HG03354 (cell line): Measurements from ENCODE around the gene SECTM1.

Source experiments
- ATAC-seq: cut with Tn5 transposase; IDR thresholded peaks from one replicate; pipeline ENCODE4 v1.9.1; 2021; ENCODE audit warnings: mild to moderate bottlenecking; ENCODE audit not compliant: unreplicated experiment, poor library complexity, severe bottlenecking

Gene SECTM1

DNA sequence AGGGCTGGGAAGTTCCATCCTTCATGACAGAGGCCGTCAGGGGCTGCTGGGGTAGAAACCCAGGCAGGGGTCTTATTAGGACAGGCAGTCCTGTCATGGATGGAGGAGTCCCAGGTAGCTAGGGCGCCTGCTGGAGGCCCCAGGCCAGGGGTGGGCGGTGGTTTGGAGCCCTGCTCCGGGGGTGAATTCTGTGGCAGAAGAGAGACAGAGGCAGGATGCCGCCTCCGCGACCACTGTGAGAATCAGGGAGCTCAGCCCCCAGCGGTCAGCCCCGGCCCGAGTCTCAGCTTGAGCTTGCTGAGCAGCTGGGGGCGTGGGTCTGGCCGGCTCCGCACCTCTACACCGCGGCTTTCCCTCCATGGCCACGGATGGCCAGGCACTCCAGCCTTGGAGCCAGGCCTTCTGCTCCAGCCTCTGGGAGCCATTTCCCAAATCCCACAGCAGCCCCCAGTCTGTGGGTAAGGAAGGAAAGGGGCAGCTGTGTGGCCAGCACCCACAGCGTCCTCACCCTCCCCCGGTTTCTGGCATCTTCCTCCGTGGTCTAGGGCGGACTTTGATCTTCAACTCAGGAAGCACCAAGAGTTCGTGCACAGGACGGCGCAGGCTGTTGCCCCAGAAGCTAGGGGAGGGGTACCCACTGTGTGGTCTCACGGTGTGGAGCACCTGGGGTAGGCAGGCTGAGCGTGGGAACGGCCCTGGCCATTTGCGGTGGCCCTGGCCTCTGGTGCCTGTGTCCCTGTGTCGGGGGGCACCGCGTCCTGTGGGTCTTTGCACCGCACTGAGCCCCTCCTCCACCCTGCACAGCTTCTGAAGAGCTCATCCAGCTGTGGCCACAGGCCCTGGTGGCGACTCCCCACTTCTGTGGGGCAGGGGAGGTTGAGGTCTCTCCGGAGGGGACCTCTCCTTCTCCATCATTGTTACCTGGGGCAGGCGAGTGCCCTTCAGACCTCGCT lies 30.3 kb downstream of the SECTM1 start:
- ATAC-seq = no peak

DNA sequence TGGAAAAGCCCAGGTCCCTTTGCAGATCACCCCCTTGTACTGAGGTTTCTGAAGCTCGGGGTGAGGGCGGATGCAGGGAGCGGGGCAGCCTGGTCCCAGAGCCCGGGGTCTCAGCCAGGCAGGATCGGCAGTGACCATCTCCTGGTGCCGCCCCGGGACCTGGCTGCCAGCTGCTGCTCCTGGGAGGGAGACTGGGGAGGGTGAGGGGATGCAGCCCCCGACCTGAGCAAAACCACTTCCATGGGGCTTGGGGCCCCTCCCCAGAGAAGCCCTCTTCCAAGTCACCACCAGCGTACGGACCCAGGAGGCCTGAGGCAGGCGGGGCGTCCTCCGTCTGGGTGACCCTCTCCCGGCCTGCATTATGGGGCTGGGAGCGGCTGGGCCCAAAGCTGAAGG lies 31.0 kb downstream of the SECTM1 start:
- no peak for ATAC-seq

DNA sequence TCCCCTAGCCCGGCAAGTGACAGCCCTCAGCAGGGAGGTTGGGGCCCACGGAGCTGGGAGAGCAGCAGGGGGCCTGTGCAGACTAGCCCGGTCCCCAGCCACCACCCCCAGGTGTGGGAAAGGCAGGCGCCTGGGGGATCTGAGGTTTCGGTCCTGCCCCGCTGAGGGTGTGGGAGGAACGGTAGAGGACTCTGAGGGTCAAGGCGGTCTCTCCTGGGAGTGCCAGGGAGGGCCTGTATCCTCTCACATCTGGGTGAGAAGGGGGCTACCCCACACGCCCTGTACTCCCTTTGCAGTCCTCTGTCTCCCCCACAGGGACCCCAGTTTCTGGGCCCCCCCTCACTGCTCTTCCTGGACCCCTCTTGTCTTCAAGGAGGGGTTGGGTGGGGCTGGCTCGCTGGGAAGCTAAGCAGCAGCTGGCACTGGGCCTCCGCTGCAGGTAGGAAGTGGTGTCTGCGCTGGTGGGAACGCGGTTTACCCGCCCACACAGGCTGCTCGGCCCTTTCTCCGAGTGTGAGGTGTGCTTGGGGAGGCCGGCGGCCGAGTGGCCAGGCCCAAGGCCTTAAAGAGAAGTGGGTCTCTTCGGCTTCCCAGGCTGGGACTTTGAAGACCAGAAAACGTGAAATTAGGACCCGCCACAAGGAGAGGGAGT lies 31.5 kb downstream of the SECTM1 start:
- ATAC-seq = no peak

DNA sequence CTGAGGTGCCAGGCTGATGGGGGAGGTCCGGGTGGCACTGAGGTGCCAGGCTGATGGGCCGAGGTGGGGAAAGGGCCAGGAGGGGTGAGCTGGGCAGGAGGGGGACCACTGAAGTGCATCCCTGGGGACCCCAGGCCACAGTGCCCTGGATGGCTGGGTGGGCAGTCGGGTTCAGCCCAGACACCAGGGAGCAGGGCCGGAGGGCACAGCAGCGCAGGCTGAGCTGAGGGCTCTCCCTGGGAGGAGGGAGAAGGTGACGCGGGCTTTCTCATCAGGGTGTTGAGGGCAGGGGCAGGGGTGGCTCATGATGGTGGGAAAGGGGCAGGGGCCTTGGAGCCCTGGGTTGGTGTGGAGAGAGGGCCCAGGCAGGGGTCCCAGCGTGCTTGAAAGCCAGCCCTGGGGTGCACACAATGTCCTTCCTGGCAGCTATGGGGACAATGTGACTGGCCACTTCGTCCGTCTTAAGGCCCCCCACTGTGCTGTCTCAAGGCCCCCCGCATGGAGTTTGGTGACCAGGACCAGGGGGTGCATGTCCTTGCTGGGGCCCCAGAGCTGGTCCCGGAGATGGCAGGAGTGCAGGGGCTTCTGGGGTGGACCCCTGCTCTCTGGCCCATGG lies 32.2 kb downstream of the SECTM1 start:
- ATAC-seq = no peak

DNA sequence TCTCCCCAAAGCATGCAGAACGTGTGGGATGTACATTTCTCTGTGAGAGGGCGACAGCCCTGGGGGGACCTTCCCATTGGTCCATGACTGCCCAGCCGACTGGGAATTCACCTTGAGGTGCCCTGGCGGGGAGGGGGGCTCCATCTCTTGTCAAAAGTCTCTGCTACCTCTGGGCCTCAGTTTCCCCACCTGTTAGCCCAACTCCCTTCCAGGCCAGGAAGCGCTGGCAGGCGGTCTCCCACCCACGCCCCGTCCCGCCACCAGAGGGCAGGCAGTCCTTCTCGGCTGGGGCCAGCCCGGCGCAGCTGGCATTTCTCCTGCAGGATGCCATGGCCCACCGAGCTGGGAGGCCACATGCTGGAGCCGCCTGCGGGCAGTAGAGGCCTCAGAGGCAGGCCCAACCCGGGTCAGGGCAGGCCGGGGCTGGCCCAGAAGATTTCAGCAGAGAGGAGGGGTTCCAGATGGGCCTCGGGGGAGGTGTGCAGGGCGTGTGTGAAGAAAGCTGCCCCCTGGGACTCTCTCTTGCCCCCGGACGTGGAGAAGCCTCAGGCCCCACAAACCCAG lies 32.8 kb downstream of the SECTM1 start:
- ATAC-seq = no peak

DNA sequence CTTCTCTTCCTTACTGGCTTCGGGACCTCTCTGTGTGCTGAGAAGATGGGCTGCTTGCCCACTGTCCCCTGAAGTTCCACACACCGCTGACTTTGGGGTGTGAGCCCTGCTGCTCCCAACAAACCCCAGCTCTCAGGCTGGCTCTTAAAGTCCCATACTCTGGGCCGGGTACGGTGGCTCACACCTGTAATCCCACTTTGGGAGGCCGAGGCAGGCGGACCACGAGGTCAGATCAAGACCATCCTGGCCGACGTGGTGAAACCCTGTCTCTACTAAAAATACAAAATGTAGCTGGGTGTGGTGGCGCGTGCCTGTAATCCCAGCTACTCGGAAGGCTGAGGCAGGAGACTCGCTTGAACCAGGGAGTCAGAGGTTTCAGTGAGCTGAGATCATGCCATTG lies 33.3 kb downstream of the SECTM1 start:
- no peak for ATAC-seq

DNA sequence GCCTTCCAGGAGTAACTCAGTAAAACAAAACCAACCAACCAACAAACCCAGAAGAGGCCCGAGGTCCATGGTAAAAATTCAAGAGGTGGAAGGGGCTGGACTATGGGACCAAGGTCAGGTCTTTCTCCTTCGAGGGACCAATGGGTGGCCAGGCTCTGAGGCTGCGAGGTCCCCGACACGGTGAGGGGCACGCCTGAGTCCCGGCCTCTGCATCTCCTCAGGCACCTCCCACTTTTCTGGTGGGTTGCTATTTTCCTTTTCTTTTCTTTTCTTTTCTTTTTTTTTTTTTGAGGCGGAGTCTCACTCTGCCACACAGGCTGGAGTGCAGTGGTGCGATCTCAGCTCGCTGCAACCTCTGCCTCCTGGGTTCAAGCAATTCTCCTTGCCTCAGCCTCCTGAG lies 34.1 kb downstream of the SECTM1 start:
- ATAC-seq = no peak

DNA sequence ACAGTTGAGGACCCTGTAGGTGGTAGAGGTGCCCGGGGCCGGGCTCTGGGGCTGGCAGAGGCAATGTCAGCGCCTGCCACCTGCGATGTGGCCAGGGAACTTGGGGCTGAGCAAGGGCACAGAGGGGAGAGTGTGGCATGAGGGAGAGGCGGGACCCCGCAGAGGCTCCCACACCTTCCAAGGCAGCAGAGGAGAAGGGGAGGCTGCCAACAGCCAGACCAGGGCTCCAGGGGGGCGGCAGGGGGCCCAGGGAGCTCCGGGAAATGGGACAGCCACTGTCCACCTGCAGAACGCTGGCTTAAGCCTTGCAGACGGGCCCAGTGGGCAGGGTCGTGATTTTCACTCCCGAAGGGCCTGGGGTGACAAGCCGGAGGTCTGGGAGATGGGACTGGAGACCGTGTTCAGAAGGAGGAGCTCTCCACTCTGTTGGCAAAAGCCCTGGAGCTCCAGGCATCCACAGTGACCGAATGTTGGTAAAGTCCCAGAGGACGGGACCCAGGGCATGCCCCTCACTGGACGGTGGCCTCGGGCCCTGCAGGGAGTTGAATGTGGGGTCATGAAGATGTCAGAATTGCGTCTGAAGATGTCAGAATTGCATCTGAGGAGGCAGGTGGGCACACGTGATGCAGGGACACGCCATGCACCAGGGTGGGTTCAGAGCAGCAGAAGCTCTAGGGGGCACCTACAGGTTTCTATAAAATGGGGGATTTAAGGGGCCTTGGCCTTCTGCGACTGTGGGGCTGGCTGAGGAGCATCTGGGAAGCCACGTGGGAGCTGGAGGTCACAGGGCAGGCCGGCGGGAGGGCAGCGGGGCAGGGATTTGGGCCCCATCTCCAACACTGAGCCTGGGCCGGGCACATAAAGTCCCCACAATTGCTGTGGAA lies 34.8 kb downstream of the SECTM1 start:
- ATAC-seq = no peak

DNA sequence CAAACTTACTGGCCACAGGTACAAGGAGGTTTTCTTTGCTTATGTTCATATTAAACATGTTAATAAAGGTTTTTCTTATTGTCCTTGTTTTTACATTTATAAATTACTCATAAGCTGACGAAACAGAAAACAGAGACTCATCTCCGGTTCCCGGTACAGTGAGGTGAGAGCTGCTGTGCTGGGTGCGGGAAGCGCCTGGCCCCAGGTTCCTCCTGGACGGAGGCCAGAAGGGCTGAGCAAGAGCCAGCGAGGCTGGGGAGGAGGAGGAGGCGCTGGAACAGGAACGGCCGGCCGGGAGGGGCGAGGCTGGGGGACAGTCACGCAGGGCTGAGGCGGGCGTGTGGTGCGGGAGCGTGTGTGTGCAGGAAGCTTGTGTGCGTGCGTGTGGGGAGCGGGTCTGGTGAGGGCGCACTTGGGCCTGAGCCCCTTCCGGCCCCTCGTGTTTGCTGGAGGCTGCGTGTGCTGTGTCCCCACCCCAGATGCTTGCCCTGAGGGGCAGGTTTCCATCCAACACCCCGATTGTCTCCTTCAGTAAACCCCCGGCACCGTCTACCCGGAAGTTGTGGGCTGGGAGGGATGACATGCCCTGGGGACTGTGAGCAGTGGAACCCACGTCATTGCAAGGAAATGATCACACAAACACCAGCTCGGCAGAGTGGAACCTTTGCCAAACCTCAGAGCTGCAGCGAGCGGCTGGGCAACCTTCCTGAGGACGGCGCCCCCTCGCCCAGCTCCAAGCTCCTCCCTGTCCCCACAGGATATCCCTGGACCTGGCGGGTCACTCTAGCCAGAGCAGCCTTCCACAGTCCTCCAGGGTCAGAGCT lies 35.6 kb downstream of the SECTM1 start:
- ATAC-seq = peak; percentile 61

DNA sequence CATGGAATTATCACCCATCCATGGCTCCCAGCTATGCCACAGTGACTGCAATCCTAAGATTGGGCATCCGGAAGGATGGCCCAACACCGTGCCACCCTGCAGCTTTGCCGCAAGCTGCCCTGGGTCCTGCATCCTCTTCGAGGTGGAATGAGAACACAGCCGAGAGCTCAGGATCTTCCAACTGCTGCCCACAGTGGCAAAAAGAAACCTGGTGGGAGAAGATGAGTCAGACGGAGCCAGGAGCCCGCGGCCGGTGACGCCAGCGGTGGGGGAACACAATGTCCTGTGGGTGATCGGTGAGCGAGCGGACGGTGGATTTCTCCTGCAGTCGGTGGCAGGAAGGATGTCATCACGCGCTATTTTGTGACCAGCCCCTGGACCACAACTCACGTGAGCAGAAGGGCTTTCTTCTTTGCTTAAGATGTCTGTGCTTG lies 36.3 kb downstream of the SECTM1 start:
- ATAC-seq = peak; percentile 26

DNA sequence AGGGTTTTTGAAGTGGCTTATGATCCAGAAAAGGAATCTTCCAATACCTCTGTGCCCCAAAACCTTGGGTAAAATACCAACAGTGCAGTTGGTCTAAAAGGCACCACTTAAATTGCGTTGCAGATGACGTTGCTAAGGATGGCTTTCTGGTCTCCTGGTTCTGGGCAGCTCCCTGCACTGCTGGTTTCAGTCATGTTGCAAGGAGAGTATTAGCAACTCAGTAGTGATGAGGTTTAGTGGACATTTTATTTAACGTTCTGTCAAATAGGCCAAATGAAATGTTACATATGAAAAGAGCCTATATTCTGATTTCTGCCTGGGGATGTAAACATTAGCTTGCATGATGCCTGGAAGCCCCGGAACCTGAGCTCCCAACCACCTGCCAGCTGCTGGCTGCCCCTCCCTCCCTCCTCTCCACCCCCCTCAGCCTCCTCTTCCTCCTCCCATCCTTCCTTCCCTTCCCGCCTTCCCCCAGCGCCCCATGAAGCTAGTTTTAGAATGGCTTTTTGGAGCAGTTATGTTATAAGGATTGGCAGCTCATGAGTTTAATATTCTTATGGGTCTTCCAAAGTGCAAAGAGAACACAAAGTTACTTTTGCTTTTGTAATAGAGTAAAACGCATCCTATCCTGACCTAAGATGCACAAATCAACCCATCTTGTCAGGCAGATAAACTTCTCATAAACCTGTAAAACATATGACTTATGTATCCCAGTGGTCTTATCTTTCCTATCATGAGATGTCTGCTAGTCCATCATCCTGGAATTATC lies 36.9 kb downstream of the SECTM1 start:
- no peak for ATAC-seq

DNA sequence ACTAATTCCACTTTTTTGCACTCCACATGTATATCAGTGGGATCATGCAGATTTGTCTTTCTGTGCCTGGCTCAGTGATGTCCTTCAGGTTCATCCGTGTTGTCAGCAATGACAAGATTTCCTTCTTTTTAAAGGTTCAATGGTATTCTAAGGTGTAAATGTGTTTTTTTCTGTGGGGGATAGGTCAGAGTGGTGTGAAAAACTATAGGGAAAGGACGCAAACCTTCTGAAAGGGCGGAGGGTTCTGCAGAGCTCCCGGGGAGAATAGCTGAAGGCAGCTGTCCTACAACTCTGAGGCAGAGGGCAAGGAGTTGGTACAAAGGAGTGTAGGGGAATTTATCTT lies 38.1 kb downstream of the SECTM1 start:
- ATAC-seq = no peak

DNA sequence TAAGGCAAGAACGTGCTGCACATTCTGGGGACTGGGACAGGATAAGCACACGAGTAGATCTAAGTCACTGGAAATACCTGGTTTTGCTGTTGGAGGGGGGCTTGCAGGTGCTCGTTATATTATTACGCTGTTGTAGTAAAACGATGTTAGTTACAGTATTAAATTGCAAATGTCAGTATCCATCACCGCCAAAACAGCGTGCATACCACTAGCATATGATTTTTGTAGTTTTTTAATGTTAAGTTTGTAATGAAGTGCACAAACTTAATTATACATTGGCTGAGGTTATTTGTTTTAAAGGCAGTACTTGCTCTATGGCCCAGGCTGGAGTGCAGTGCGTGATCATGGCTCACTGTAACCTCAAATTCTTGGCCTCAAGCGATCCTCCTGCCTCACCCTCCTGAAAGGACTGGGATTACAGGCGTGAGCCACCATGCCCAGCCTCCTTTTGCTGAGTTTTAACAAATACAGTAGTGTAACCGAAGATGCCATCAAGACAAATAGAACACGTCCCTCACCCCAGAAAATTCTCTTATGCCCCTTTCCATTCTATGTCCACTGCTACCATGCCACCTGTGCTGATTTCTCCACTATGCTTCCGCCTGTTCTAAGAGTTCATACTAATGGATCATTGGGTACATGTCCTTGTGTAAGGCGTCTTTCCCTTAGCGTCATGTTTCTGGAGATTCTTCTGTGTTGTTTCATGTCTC lies 39.3 kb downstream of the SECTM1 start:
- ATAC-seq = no peak

DNA sequence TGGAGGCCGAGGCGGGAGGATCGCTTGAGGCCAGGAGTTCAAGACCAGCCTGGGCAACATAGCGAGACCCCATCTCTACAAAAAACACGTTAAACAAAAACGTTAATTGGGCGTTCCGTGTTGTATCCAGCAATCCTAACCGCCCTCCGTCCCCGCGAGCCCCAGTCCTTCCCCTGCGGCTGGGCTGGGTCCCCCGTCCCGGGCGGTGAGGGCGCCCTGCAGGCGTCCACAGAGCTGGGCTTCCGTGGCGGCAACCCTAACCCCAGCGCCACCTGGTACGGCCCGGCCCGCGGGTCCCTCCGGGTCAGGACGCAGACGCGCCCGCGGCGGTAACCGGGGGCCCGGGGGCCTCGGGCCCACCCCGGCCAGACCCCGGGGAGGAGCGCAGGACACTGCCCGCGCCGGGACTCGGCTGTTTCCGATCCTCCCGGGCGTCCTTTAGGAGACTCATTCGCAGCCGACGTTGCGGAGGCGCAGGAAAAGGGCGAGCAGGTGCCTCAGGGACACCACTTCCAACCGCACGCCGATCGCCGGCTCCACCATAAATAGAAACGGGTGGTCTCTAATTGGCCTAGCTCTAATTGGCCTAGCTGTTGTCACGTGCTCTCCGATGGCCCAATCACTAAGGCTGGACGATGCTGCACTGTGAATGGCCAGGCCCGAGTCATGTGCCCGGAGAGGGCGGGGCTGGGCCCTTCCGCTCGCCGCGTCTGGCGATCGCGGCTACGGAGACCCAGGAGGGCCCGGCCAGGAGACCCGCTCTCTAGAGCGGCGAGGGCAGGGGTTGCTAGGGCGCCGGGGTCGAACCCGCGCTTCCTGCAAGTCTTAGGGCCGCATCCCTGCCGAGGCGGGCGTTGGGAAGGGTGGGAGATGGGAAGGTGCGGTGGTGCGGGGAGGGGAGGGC lies 41.1 kb downstream of the SECTM1 start:
- peak; percentile 96 for ATAC-seq

DNA sequence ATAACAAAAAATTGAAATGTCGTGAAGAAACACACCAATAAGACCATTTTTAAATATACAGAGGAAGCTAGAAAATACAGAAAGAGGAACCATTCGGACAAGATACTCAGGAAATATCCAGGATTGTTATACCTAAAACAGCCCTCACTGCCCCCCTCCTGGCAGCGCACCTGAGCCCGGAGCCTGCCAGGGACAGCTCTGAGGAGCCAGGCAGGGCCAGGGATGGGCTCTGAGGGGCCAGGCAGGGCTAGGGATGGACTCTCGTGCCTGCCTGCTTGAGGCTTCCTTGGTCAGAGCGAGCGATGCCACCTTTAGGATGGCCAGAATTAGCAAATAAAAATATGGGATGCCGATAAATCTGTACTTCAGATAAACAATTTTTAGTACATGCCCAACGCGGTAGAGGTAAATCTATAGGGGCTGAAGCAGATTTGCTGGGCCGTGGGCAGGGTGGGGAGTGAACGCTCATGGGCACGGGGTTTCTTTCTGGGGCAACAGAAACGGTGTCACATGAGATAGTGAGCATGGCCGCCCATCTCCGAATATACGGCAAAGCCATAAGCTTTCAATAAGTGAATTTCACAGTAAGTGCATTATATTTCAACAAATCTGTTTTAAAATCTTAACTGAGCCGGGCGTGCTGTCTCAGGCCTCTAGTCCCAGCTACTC lies 41.9 kb downstream of the SECTM1 start:
- ATAC-seq = no peak
